Left lobe of liver (tissue), 2 donors: Measurements from ENCODE around the gene CMIP. TPM values are rescaled to one million over a fixed set of nuclear protein-coding genes. Genes with fewer than 3 reads are reported as not detected.

Experiments used
- ATAC-seq: fragments of 200-7000 bp; cut with Tn5 transposase; one replicate; pipeline ENCODE4 v1.9.1; 2020; ENCODE audit warnings: mild to moderate bottlenecking, moderate library complexity
- DNase-seq: peaks from one replicate; pipeline ENCODE4 v3.0.0-alpha.2; 2020; ENCODE audit warnings: low spot score
- total RNA-seq: library from RNA; stranded (reverse); gene quantifications from one replicate; pipeline ENCODE4 v1.2.1, GENCODE V29; 2021
- donor health status: DM: no; HTN: no; CAD: no; lungs with moderate emphysema.
- donor health status: DM: no; HTN: yes; CAD: no.

CMIP gene
- total RNA-seq, 1 donor from 2014 or later = 15.4 TPM

DNA sequence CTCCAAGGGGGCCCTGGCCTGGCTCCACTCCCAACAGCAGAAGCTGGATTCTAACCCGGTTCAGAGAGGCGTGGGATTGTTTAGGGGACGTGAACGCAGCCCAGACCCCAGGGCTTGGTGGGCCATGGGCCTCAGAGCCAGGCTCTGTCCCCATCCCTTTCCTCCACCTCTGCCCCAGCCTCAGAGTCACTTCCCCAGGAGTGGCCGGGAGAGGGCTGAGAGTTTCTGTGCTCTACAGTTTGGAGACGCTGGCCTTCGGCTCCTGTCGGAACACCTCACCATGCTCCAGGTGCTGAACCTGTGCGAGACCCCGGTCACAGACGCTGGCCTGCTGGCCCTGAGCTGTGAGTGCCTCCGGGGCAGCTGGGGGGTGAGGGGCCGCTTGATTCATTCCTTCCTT lies 260.7 kb downstream of the CMIP start:
- DNase-seq (no peak), ATAC-seq (no peak)

DNA sequence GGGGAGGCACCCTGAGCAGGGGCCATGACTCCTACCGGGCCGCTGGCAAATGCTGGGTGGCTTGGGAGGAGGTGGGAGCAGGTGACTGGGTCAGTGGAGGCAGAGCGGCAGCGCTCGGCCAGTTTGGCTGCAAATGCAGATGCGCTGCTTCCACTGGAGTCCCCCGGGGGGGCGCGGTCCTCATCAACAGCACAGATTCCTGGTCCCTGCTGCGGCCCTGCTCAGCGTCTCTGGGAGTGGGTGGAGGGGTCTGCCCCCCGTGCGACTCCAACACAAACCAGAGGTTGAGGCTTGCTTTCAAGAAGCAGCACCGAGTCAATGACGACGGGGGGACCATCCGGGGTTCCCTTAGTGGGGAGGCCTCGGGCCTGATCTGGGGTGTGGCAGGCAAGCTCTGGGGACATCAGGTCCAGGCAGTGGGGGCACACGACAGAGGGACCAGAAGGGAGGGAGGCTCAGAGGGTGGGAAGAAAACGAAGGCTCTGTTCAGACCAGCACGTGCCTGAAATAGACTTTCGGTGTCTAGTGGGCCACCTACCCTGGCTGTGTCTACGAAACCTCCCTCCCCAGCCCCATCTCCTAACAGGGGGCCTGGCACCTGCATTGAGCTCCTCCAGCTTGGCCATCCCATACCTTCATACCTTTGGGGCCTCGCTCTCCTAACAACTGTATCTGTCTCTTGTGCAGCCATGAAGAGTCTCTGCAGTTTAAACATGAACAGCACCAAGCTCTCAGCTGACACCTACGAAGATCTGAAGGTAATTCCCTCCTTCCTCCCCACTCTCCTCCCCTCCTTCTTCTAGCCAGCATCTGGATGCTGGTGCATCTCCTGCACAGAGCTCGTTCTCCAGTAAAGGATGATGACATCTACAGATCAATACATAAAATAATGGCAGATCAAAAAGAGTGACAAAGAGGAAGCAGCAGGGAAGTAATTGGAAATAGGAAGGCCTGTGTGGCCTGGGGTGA lies 262.0 kb downstream of the CMIP start:
- no peak for ATAC-seq

DNA sequence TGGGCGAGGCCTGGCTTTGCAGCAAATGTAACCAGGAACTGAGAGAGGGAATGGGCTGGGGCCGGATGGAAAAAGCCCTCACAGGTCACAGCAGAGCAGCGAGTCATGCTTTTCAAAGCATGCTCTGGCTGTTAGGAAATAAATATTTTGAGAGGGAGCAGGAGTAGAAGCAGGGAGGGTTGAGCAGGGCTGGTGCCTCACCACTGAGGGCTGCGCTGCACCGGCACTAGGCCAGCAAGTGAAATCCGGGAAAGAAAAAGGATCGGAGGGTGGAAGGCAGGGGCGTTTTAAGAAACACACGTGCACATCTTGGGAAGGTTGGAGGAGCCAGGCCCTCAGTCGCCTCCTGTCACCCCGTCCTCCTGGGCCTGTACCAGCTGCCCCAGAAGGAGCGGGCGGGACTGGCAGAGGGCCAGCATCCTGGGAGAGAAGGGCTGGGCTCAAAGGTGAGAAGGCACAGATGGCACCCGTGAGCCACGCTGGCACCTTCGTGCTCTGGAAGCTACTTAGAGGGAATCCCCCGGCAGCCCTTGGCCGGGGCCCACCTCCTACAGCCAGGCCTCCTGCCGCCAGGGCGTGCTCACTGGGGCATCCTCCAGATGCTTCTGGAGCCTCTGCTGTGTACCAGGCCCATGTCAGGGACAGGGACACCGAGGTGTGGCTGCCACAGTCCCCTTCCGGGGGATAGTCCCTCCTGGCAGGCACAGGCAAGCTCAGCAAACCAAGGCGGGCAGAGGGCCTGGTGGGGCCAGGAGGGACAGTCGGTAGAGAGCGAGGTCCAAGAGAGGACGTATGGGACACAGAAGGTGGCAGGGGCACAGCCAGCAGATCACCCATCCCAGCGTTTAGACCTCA lies 263.0 kb downstream of the CMIP start:
- peak; percentile 64 for DNase-seq
- ATAC-seq = peak; percentile 60

More for the DNA sequence above, 262.0 kb downstream of the CMIP start:
- no peak for DNase-seq

DNA sequence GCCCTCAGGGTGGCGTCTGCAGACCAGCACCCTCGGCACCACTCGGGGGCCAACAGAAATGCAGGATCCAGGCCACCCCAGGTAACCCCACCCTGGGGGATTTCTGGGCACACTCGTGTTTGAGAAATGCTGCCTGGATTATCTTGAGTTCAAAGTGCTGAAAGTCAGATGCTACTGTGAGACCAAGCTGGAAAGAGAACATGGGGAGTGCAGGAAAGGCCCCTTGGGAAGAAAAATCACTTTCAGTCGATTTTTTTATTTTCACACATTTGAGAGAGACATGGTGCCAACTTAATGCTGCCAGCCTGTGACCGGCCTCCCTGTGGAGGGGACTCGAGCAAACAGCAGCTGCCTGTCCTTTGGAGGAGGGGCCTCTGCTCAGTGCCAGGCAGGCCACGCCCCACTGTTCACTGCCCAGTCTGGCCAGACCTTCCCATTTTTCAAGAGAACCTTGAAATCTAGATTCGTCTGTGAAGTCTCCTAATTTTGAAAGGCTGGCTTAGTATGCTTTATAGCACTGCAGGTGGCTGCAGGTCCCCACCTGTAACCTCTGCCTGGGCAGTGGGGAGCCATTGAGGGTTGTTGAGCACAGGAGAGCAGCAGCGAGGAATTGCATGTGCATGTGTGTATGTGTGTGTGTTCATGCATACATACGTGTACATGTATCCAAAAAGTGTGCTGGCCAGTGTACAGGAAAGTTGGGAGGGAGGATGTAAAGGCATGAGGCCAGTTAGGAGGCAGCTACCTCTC lies 263.8 kb downstream of the CMIP start:
- ATAC-seq (peak; percentile 89), DNase-seq (peak; percentile 60)

DNA sequence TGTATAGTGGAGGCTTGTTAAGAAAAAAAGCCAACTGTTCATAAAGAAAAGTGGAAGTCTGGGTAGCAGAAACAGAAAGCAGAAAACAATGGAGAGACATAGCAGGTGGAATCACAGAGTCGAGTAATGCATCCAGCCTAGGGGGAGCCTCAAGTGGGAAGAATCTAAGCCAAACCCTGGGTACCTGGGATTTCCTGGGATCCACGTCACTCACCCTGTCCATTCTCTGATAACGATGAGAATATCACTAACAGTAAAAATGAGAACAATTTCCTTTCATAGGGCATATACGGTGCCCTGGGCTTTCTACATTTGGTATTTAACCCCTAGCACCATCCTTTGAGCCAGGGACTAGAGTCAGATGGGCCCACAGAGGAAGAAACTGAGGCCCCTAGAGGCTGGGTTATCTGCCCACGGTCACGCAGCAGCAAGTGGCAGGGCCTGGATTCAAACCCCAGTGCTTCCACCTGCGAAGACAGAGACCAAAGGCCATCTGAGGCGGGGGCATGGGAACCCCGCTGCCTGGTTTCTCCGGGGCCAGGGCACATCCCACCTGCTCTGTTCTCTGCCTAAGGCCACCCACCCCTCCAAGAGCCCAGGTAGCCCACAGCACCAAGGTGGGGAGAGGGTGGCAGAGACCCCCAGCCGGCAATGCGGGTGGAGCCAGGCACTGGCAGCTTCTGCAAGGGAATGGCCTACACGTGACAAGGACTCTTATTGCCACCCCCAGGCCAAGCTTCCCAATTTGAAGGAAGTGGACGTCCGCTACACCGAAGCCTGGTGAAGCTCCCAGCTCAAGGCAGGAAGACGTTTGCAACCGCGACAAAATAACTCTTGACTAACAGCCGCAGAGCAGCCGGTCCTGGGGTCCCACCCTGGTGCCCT lies 264.6 kb downstream of the CMIP start:
- DNase-seq = no peak
- ATAC-seq = no peak

DNA sequence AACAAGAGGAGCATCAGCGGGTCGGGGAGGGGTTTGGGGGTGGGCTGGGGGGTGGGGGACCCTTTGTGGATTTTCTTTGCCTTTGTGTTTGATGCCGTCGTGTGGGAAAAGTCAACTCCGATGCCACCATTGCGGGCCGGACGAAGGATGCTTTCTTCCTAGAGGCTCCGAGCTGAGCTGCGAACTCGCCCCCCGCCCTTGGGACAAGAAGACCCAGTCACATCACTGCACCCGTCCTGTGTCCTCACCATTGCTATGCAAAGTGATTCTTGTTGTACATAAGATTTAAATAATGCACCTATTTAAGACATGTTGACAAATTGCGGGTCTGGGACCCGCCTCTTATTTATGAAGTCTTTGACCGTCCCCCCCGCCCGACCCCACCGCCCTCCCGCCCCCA lies 265.4 kb downstream of the CMIP start:
- no peak for DNase-seq

DNA sequence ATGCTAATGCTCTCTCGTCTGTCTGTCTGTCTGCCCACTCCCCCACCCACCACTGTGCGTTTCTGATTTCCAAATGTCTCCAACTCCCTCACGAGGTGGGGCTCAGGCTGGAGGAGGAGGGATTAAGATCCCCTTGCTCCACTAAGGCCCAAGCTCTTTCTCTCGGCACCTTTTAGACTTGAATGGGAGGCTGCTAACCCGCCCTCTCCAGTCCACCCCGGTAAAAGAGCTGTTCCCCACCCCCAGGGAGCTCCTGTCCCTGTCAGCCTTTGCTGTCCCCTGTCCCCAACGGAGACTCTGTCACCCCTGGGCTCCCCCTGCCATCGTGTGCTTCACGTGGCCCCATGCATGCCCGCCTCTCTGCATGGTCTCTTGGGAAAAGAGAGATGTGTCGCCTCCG lies 266.0 kb downstream of the CMIP start:
- no peak for ATAC-seq
- no peak for DNase-seq

More for the DNA sequence above, 265.4 kb downstream of the CMIP start:
- ATAC-seq = no peak

DNA sequence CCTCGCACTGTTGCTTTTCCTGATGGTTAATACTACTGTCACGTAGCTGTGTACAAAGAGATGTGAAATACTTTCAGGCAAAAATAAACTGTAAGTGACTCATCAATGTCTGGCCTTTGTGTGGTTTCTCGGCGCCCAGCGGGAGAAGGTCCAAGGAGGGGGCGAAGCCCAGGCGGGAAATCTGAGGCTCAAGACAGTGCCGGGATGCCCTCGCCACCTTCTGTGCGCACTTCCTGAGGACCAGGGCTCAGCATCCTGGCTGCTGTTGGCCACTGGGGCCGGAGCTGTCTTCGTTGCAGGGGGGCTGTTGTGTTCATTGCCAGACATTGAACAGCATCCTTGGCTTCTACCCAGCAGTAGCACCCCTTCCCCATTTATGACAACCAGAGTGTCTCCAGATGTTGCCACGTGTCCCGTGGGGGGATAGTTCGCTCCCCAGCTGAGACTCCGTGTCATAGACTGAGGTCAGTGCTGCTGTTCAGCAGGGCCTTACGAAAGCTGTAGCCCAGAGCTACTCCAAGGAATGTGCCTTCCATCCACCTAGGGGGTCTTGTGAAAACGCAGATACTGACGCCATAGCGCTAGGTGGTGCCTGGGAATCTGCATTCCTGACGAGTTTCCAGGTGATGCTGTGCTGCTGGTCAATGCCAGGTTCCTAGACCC lies 267.2 kb downstream of the CMIP start:
- ATAC-seq = no peak

DNA sequence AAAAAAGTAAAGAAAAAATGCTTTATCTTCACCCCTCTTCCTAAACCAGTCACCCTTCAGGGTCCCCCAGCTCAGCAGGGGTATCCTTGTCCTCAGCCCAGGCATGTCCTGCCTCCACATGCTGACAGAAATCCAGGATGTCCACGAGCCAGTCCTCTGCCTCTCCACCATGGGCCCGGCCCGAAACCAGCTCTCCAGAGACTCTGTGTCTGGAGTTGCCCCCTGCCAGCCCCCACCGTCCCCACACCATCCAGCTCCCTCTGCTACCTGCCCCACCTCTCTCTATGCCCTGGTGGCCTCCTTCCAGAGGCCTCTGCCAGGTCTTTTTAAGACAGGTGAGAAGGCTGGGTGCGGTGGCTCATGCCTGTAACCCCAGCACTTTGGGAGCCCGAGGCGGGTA lies 268.1 kb downstream of the CMIP start:
- no peak for DNase-seq
- ATAC-seq = no peak

More for the DNA sequence above, 267.2 kb downstream of the CMIP start:
- DNase-seq = no peak

DNA sequence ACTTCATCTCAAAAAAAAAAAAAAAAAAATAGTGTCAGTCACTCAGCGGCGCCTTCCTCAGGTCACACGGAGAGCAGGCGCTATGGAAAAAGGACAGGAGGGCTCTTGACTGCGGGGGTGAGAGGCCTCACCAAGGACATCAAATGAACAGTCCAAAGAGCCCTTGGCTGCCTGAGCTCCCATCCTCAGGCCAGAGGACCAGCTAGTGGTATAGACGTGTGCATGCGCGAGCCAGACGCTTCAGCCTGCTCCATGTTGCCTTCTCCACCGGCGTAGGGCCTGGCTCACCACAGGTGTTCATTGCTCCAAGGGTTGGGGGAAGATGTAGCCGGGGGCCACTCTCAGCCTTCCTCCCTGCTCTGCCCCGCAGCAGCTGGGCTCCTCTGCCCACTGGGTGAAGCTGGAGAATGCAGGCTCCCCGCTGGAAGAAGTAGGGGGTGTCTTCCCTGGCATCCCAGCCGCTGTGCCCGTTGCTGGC lies 268.7 kb downstream of the CMIP start:
- no peak for DNase-seq

DNA sequence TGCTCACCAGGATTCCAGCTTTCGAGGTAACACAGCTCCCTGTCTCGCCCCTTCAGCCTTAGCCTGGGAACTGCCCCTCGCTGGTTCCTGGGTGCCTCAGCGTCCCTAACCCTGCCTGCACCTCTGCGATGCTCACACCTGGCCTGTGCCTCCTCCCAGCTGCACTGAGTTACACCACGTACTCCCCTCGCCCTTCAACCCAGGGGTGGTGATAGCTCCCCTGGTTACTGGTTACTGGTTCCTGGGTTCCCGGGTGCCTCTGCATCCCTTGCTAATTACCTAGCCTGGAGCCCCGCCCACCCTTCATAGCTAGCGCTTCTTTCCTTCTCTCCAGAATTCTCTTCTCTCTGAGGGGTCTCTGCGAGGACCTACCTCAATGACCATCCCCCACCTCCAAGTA lies 269.2 kb downstream of the CMIP start:
- DNase-seq (no peak), ATAC-seq (no peak)

More for the DNA sequence above, 268.7 kb downstream of the CMIP start:
- ATAC-seq = no peak

DNA sequence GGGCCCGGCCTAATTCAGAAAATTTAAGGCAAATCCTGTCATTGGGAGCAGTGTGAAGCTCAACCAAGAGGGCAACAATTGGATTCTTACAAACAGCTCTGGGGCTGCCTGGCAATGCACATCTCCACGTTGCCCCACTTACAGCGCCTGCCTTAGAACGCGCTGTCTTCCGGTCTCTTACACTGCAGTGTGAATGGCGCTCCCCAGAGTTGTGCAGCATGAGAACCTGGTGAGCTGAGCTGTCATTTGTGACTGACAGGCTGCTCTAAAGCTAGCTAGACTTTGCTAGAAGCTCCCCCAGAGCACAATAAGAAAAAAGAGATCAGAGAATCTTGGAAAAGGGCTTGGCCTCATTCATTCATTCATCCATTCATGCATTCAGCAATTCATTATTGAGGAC lies 270.0 kb downstream of the CMIP start:
- DNase-seq (no peak), ATAC-seq (no peak)

DNA sequence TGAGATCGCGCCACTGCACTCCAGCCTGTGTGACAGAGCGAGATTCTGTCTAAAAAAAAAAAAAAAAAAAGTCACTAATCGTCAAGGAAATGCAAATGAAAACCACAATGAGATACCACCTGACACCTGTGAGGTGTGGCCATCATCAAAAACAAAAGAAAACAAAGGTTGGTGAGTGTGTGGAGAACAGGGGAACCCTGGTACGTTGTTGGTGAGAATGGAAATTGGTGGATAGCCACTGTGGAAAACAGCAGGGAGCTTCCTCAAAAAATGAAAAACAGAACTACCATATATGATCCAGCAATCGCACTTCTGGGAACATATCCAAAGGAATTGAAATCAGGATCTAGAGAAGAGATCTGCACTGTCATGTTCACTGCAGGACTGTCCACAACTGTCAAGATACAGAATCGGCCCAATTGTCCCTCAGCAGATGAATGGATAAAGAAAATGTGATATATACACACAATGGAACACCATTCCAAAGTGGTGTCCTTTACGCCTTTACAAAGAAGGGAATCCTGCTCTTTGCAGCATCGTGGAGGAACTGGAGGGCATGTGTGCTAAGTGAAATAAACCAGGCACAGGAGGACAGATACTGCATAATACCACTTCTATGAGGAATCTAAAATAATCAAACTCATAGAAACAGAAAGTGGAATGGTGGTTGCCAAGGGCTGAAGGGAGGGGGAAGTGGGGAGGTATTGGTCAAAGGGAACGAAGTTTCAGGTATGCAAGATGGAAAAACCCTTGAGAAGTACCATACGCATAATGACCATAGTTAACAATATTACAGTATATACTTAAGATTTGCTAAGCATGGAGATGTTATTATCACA lies 271.0 kb downstream of the CMIP start:
- DNase-seq = no peak
- ATAC-seq = no peak

DNA sequence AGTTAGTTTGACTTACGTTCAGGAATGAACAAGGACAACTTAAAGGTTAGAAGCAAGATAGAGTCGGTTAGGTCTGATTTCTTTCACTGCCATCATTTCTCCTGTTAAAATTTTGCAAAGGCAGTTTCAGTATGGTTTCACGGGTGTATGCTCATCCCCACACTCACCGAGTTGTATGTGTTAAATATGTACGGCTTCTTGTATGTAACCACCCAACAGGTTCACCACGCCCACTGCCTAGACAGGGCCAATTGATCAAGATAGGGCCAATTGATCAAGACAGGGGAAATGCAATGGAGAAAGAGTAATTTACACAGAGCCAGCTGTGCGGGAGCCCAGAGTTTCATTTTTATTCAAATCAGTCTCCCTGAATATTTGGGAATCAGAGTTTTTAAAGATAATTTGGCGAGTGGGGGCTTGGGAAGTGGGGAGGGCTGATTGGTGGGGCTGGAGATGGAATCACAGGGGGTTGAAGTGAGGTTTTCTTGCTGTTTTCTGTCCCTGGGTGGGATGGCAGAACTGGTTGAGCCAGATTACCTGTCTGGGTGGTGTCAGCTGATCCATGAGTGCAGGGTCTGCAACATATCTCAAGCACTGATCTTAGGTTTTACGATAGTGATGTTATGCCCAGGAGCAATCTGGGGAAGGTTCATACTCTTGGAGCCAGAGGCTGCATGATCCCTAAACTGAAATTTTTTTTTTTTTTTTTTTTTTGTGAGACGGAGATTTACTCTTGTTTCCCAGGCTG lies 272.0 kb downstream of the CMIP start:
- no peak for ATAC-seq
- DNase-seq = no peak

DNA sequence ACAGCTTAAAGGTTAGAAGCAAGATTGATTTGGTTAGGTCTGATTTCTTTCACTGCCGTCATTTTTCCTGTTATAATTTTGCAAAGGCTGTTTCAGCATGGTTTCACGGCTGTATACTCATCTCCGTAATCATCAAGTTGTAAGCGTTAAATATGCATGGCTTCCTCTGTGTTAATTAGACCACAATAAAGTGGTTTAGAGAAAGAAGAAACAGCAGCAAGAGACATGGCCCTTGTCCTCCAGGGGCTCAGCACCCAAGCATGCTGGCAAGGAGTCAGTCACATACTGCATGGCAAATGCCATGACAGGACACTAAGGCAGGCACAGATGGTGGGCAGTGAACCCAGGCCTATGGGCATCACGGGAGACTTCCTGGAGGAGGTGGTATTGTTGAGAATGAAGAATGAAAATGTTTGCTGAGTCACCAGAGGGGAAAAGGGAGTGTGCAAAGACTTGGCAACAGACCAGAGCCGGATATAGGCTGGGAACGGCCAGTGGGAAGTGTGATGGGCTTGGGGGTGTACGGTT lies 273.1 kb downstream of the CMIP start:
- no peak for ATAC-seq

DNA sequence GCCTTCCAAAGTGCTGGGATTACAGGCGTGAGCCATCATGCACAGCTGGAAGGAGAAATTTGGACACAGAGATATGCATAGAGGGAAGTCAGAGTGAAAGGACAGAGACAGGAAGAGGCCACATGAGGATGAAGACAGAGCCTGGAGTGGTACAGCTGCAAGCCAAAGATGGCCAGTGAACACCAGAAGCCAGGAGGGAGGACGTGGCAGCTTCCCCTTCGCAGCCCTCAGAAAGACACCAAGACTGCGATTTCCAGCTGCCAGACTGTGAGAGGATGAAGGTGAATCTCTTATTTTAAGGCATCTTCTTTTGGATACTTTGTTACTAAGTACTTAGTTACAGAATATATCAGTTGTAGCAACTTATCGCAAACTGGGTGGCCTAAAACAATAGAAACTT lies 274.0 kb downstream of the CMIP start:
- DNase-seq (no peak), ATAC-seq (no peak)

More for the DNA sequence above, 273.1 kb downstream of the CMIP start:
- no peak for DNase-seq

DNA sequence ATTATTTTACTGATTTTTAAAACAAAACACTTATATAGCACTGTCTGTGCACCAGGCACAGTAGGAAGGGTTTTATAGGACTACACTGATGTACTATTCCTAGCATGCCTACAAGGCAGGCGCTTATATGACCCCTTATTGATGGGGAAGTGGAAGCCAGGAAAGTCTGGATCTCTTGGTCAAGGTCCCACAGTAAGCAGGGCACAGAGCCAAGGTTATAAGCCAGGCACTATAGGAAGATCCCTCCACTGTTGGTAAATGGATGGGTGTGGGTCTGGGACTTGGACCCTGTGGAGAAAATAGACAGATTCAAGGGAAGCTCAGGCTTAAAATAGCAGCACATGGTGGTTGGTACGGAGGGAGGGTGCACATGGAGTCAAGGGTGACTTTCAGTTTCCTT lies 275.4 kb downstream of the CMIP start:
- DNase-seq = no peak
- ATAC-seq = no peak
